WTC11 (cell line): ENCODE data around the gene PCBP3.

Source experiments
- ARID4B ChIP-seq: sonication (generic); formaldehyde crosslinking; IDR thresholded peaks from 2 replicates; pipeline ENCODE4 v1.8.0; 2023; ENCODE audit warnings: missing genetic modification reagents, mild to moderate bottlenecking, borderline replicate concordance
- CREB1 ChIP-seq: sonication (generic); formaldehyde crosslinking; IDR thresholded peaks from 2 replicates; pipeline ENCODE4 v1.8.0; 2023; ENCODE audit warnings: mild to moderate bottlenecking, missing genetic modification reagents
- CTCF ChIP-seq: fragments of 200-600 bp; IDR thresholded peaks from 2 replicates; pipeline ENCODE4 v1.8.0; 2022; ENCODE audit warnings: antibody characterized with exemption
- ESRRA ChIP-seq: sonication (generic); formaldehyde crosslinking; IDR thresholded peaks from 2 replicates; pipeline ENCODE4 v1.8.1; 2022; ENCODE audit warnings: mild to moderate bottlenecking, missing genetic modification reagents, borderline replicate concordance
- GABPB1 ChIP-seq: sonication (generic); formaldehyde crosslinking; IDR thresholded peaks from 2 replicates; pipeline ENCODE4 v1.8.1; 2023; ENCODE audit warnings: mild to moderate bottlenecking, missing genetic modification reagents
- JUN ChIP-seq: sonication (generic); formaldehyde crosslinking; IDR thresholded peaks from 2 replicates; pipeline ENCODE4 v1.8.0; 2023; ENCODE audit warnings: mild to moderate bottlenecking, missing genetic modification reagents
- KAT7 ChIP-seq: sonication (generic); formaldehyde crosslinking; IDR thresholded peaks from 2 replicates; pipeline ENCODE4 v1.8.1; 2023; ENCODE audit warnings: missing genetic modification reagents, mild to moderate bottlenecking, borderline replicate concordance
- MAX ChIP-seq: sonication (generic); formaldehyde crosslinking; IDR thresholded peaks from 2 replicates; pipeline ENCODE4 v1.8.0; 2022; ENCODE audit warnings: mild to moderate bottlenecking, missing genetic modification reagents
- USF1 ChIP-seq: sonication (generic); formaldehyde crosslinking; IDR thresholded peaks from 2 replicates; pipeline ENCODE4 v1.8.0; 2022; ENCODE audit warnings: mild to moderate bottlenecking, missing genetic modification reagents
- USF2 ChIP-seq: sonication (generic); formaldehyde crosslinking; IDR thresholded peaks from 2 replicates; pipeline ENCODE4 v1.8.1; 2023; ENCODE audit warnings: mild to moderate bottlenecking, missing genetic modification reagents, moderate library complexity
- ZBTB43 ChIP-seq: sonication (generic); formaldehyde crosslinking; IDR thresholded peaks from 2 replicates; pipeline ENCODE4 v1.8.1; 2023; ENCODE audit warnings: mild to moderate bottlenecking, missing genetic modification reagents
- ZNF138 ChIP-seq: sonication (generic); formaldehyde crosslinking; conservative IDR thresholded peaks from 2 replicates; pipeline ENCODE4 v1.8.1; 2022; ENCODE audit warnings: mild to moderate bottlenecking, moderate library complexity, missing genetic modification reagents

- TF ChIP-seq KAT7 (CRISPR knock-in tag) (no peak), CTCF (no peak), GABPB1 (CRISPR knock-in tag) (no peak), ARID4B (CRISPR knock-in tag) (no peak), ZNF138 (CRISPR knock-in tag) (no peak), ZBTB43 (no peak), USF2 (no peak), ESRRA (CRISPR knock-in tag) (no peak), MAX (CRISPR knock-in tag) (no peak), USF1 (no peak), CREB1 (CRISPR knock-in tag) (no peak), JUN (CRISPR knock-in tag) (no peak)
These were observed 346.0 kb downstream of the PCBP3 start for GRCh38 chr21:45989355-45990048.
